Activated T-cell treated with anti-CD3 and anti-CD28 coated beads for 1 hour (primary cell): ENCODE measurements around the gene CSNK1A1L.

Source experiments
- DNase-seq: peaks from one replicate; pipeline ENCODE4 v3.0.0-alpha.2; 2020; ENCODE audit warnings: low read depth

The CSNK1A1L gene

GRCh38 chr13:37106642-37107041 is 1.2 kb upstream of the CSNK1A1L start:
- DNase-seq: no peak

GRCh38 chr13:37102896-37103295 is 2.6 kb downstream of the CSNK1A1L start:
- no peak for DNase-seq

GRCh38 chr13:37101201-37101600 is 4.3 kb downstream of the CSNK1A1L start:
- DNase-seq: no peak

GRCh38 chr13:37100731-37101130 is 4.7 kb downstream of the CSNK1A1L start:
- DNase-seq: no peak

- DNase-seq: no peak
These were observed 8.4 kb downstream of the CSNK1A1L start for GRCh38 chr13:37097076-37097475.

GRCh38 chr13:37094840-37095239 is 10.6 kb downstream of the CSNK1A1L start:
- DNase-seq: no peak

GRCh38 chr13:37094099-37094498 is 11.4 kb downstream of the CSNK1A1L start:
- DNase-seq: no peak

- no peak for DNase-seq
These were observed 13.6 kb downstream of the CSNK1A1L start for GRCh38 chr13:37091835-37092234.

GRCh38 chr13:37090912-37091311 is 14.6 kb downstream of the CSNK1A1L start:
- no peak for DNase-seq

- DNase-seq: no peak
These were observed 16.0 kb downstream of the CSNK1A1L start for GRCh38 chr13:37089495-37089894.

- no peak for DNase-seq
These were observed 18.0 kb downstream of the CSNK1A1L start for GRCh38 chr13:37087486-37087885.

- no peak for DNase-seq
These were observed 19.9 kb downstream of the CSNK1A1L start for GRCh38 chr13:37085606-37086005.

GRCh38 chr13:37076818-37077217 is 28.6 kb downstream of the CSNK1A1L start:
- no peak for DNase-seq

- no peak for DNase-seq
These were observed 30.3 kb downstream of the CSNK1A1L start for GRCh38 chr13:37075164-37075563.

- DNase-seq: no peak
These were observed 30.8 kb downstream of the CSNK1A1L start for GRCh38 chr13:37074703-37075102.

GRCh38 chr13:37072024-37072423 is 33.4 kb downstream of the CSNK1A1L start:
- no peak for DNase-seq

GRCh38 chr13:37070956-37071355 is 34.5 kb downstream of the CSNK1A1L start:
- no peak for DNase-seq

GRCh38 chr13:37070145-37070695 is 35.2 kb downstream of the CSNK1A1L start:
- DNase-seq: no peak

GRCh38 chr13:37069597-37070103 is 35.8 kb downstream of the CSNK1A1L start:
- DNase-seq: no peak

- no peak for DNase-seq
These were observed 36.5 kb downstream of the CSNK1A1L start for GRCh38 chr13:37068962-37069361.

- no peak for DNase-seq
These were observed 37.6 kb downstream of the CSNK1A1L start for GRCh38 chr13:37067874-37068273.

GRCh38 chr13:37065890-37066526 is 39.5 kb downstream of the CSNK1A1L start:
- DNase-seq: no peak

- DNase-seq: no peak
These were observed 45.6 kb downstream of the CSNK1A1L start for GRCh38 chr13:37059848-37060192.
